ENCODE data around the gene MED13L. TPM values are rescaled to one million over a fixed set of nuclear protein-coding genes. Genes with fewer than 3 reads are reported as not detected.

MED13L gene
- total RNA-seq, 1 donor from 2014 or later = 117 TPM

DNA sequence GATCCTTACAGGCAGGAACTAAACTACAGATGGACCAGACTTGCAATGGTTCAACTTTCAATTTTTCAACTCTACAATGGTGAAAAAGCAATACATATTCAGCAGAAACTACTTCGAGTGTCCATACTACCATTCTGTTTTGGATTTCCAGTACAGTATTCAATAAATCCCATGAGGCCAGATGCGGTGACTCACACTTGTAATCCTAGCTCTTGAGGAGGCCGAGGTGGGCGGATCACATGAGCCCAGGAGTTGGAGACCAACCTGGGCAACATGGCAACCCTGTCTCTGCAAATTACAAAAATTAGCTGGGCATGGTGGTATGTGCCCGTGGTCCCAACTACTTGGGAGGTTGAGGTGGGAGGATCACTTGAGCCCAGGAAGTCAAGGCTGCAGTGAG lies 336.1 kb downstream of the MED13L start:
- peaks cover 0 to 7% of the 10 kb centered on the region in 2 donors for H3K9me3 ChIP-seq
- H3K27ac ChIP-seq = no peak overlapping the region
- H3K4me1 ChIP-seq = no peaks in the 10 kb centered on the region
- no peaks in the 10 kb centered on the region for H3K27me3 ChIP-seq
- no peak for TF ChIP-seq CTCF (IDR thresholded peaks at IDR 0.05)
- H3K36me3 ChIP-seq = no peaks in the 10 kb centered on the region
- intact Hi-C loops (cut with DNase I) = no loop called here
- DNase-seq (ENCODE audit: low spot score in 2 of 2) = no peak
- H3K4me3 ChIP-seq = no peak overlapping the region

DNA sequence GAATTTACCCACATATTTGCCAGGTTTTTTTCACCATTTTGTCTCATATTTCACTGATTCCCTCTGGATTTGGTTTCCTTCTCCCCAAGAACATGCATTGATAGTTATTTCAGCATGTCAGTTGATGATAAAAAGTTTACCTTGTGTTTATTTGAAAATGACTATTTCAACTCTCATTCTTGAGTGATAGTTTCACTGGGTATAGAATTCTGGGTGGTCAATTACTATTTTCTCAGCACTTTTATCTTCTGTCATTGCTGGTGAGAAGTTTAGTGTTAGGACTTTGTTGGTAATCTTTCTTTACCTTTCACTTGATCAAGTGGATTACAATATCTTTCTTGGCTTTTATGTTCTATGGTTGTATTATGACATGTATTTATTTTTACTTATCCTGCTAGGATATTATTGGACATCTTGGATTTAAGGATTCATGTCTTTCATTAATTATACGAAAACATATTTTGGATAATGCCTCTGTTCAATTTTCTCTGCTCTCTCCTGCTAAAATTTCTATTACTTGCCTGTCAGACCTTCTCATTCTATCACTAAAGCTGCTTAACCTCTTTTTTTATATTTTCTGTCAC lies 338.6 kb downstream of the MED13L start:
- H3K27me3 ChIP-seq = no peaks in the 10 kb centered on the region
- intact Hi-C loops (cut with DNase I) = no loop called here
- no peak overlapping the region for H3K4me3 ChIP-seq
- H3K36me3 ChIP-seq = no peaks in the 10 kb centered on the region
- no peaks in the 10 kb centered on the region for H3K4me1 ChIP-seq
- no peak overlapping the region for H3K27ac ChIP-seq
- TF ChIP-seq CTCF (IDR thresholded peaks at IDR 0.05) = no peak
- H3K9me3 ChIP-seq = peaks cover 0 to 7% of the 10 kb centered on the region in 2 donors
- DNase-seq (ENCODE audit: low spot score in 2 of 2) = no peak

DNA sequence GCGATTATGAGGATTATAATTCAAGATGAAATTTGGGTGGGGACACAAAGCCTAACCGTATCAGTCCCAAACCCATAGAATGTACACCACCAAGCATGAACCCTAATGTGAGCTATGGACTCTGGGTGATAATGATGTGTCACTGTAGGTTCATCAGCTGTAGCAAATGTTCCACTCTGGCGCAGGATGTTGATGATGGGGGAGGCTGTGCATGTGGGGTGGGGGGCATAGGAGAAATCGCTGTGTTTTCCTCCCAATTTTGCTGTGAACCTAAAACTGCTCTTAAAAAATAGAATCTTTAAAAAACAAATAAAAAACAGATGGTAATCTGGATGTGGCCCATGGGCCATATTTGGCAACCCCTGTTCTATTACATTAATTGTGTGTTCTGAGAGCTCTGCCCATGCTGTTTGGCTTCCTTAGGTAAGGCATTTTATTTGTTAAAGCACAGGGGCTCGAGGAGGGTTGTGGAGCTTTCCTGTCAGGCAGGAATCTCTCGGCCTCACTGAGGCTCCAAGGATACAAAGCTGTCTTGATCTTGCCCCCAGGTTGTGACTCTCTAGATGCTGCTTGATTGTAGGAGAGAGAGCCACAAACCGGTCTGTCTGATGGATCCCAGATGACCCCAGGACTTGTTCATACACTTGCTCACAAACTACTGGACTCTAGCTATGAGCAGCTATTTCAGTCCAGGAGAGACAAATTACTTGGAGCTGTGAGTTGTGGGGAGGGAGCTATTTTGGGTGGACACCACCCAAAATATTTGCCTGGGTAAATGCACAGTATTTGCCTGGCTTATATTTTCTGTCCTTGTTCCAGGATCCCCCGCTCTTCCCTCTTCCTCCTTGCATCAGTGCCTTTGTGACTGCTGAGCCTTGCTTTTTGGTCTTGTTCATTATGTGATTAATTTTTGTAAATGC lies 340.2 kb downstream of the MED13L start:
- Histone ChIP-seq H3K27me3 (no peaks in the 10 kb centered on the region), H3K9me3 (peaks cover 0 to 7% of the 10 kb centered on the region in 2 donors), H3K4me1 (no peaks in the 10 kb centered on the region), H3K4me3 (no peak overlapping the region), H3K36me3 (no peaks in the 10 kb centered on the region), H3K27ac (no peak overlapping the region)
- TF ChIP-seq CTCF (IDR thresholded peaks at IDR 0.05) = no peak
- no peak for DNase-seq (ENCODE audit: low spot score in 2 of 2)
- intact Hi-C loops (cut with DNase I) = no loop called here

DNA sequence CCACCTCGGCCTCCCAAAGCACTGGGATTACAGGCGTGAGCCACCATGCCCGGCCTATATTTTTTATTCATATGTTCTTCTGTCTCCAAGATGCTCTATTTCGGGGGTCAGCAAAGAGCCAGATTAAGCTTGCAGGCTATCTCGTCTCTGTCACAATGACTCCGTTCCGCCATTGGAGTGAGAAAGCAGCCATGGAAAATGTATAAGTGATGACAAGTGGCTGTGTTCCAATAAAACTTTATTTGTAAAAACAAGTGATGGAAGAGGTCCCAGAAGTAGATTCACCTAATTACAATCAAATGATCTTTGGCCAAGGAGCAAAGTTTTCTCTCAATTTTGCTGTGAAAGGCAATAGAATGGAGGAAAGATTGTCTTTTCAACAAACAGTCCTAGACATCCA lies 342.6 kb downstream of the MED13L start:
- DNase-seq (ENCODE audit: low spot score in 2 of 2) = no peak
- Histone ChIP-seq H3K9me3 (peaks cover 0 to 7% of the 10 kb centered on the region in 2 donors), H3K27ac (no peak overlapping the region), H3K4me1 (no peaks in the 10 kb centered on the region), H3K27me3 (no peaks in the 10 kb centered on the region), H3K36me3 (no peaks in the 10 kb centered on the region), H3K4me3 (no peak overlapping the region)
- no peak for TF ChIP-seq CTCF (IDR thresholded peaks at IDR 0.05)
- intact Hi-C loops (cut with DNase I) = no loop called here

GRCh38 chr12:115934046-115934445 lies 343.4 kb downstream of the MED13L start:
- H3K4me1 ChIP-seq = no peaks in the 10 kb centered on the region
- intact Hi-C loops (cut with DNase I) = no loop called here
- H3K9me3 ChIP-seq = peaks cover 0 to 5% of the 10 kb centered on the region in 2 donors
- no peak for DNase-seq (ENCODE audit: low spot score in 2 of 2)
- TF ChIP-seq CTCF (IDR thresholded peaks at IDR 0.05) = no peak
- no peak overlapping the region for H3K4me3 ChIP-seq
- no peaks in the 10 kb centered on the region for H3K36me3 ChIP-seq
- H3K27me3 ChIP-seq = no peaks in the 10 kb centered on the region
- H3K27ac ChIP-seq = no peak overlapping the region

Measured in ascending aorta (tissue), 2 donors.